Body of pancreas (tissue), 4 donors: Measurements from ENCODE around the gene FXYD7. TPM values are rescaled to one million over a fixed set of nuclear protein-coding genes. Genes with fewer than 3 reads are reported as not detected.

Experiments used
- ATAC-seq: fragments of 150-250 bp; one replicate; pipeline ENCODE4 v1.9.1; 2016
- DNase-seq, 4 donors: peaks; one replicate each; pipeline ENCODE4 v3.0.0-alpha.2; 2019
- H3K27ac ChIP-seq, 4 donors: fragments of 200-600 bp; sonication (generic); 1 replicate in 3 of 4; 2 replicates in 1 of 4; pipeline versions ENCODE4 v1.5.1 to v1.6.1; 2016 to 2019; ENCODE audit warnings: mild to moderate bottlenecking in 1 of 4, mixed read lengths in 1 of 4, moderate library complexity in 1 of 4
- H3K27me3 ChIP-seq, 2 donors: fragments of 200-600 bp; sonication (generic); one replicate each; pipeline ENCODE4 v1.6.0; 2016; ENCODE audit warnings: mild to moderate bottlenecking in 1 of 2
- H3K36me3 ChIP-seq, 2 donors: fragments of 200-600 bp; sonication (generic); replicated peaks in 1 of 2; 2 replicates each; pipeline ENCODE4 v1.5.1; 2016; ENCODE audit warnings: low read depth in 2 of 2; ENCODE audit not compliant: insufficient read depth in 1 of 2
- H3K4me1 ChIP-seq: fragments of 200-600 bp; sonication (generic); one replicate; pipeline ENCODE4 v1.6.0; 2016
- H3K4me3 ChIP-seq, 2 donors: fragments of 200-600 bp; sonication (generic); 1 replicate in 1 of 2; 2 replicates in 1 of 2; pipeline ENCODE4 v1.5.1; 2016 to 2019
- H3K9me3 ChIP-seq, 3 donors: fragments of 200-600 bp; sonication (generic); 1 replicate in 2 of 3; 2 replicates in 1 of 3; pipeline ENCODE4 v1.5.1; 2016
- CTCF ChIP-seq, 7 experiments: fragments of 450-650 bp in 4 of 7; fragments of 200-600 bp in 3 of 7; sonication (generic) in 3 of 7; IDR thresholded peaks; one replicate each; pipeline ENCODE4 v1.5.1; 2016 to 2019; ENCODE audit warnings: antibody characterized with exemption in 7 of 7
- POLR2A ChIP-seq, 3 donors: fragments of 450-650 bp; IDR thresholded peaks; one replicate each; pipeline ENCODE4 v1.6.1; 2016; ENCODE audit warnings: antibody characterized with exemption in 3 of 3, mild to moderate bottlenecking in 2 of 3
- WGBS, 2 donors: methylation state at CpG; one replicate each; pipeline ENCODE4 v1.1.5; 2017; 5-methylcytosine and 5-hydroxymethylcytosine counted together
- intact Hi-C: fragments of 100-400 bp; cut with DNase I; formaldehyde crosslinking; loops from one replicate; pipeline ENCODE4 v1.15.1; 2023
- total RNA-seq, 2 donors: library from RNA; depleted of rRNA; stranded (reverse); fragments of >200 nt; gene quantifications; one replicate each; pipeline ENCODE4 v1.1.0, GENCODE V29; 2016

The FXYD7 gene
- total RNA-seq, 2 donors from 2014 or later, result 0.52 to 1.3 TPM

- no peak overlapping the region for H3K4me3 ChIP-seq
- no peaks in the 10 kb centered on the region for H3K36me3 ChIP-seq
- H3K27ac ChIP-seq, result peak overlapping the region; percentile 60 to 66 (median 65)
- ATAC-seq, result peak; percentile 95
- no peaks in the 10 kb centered on the region for H3K27me3 ChIP-seq
- TF ChIP-seq POLR2A (IDR thresholded peaks at IDR 0.05) (peak in 2 of 3 donors; percentile 71 to 78), CTCF (IDR thresholded peaks at IDR 0.05) (no peak)
- intact Hi-C loops, result no loop called here
- peaks cover 20% of the 10 kb centered on the region for H3K4me1 ChIP-seq
- H3K9me3 ChIP-seq, result no peaks in the 10 kb centered on the region
- DNase-seq, result peak; percentile 91 to 98 (median 94)
- WGBS, 2 donors, result 7 to 27% methylated on average over 7 to 42 of the region's 42 CpGs
These were observed 18.7 kb upstream of the FXYD7 start for GRCh38 chr19:35124098-35125060.

- peaks cover 20% of the 10 kb centered on the region for H3K4me1 ChIP-seq
These were observed 17.8 kb upstream of the FXYD7 start for GRCh38 chr19:35125270-35125717.

DNA sequence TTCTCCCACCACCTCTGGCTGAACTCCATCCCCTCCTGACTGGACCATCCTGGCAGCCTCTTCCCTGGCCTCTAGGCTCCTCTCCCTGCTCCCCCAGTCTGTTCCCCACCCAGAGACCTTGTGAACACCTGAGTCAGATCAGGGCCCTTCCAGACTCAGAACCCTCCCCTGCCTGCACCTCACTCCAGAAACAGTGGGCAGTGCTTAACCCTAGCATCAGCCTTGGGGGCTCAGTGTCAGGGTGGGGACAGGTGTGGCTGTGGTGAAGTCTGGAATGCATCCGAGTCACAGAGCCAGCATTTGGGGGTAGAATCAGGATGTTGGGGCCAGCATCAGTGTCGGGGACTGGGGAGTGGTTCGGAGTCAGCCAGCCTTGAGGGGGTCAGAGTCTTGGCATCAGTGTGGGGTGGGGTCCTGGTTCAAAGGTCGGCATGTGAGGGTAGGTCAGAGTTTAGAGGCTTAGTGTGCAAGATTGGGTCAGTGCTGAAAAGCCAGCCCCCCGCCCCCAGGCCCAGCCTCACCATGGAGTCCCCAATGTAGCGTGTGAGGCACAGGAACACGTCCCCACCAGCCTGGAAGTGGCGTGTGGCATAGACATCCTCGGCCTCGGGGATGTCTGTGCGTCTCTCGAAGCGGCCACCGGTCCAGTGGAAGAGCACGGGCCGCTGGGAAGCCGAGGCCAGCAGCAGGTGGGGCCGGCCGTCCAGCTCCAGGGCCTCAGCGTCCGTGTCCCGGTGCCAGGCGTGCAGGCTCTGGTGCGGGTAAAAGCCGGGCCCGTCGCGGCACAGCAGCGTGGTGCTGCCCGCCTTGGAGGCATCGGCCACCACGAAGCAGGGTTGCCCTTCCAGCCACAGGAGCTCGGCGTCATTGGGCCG, 17.1 kb upstream of the FXYD7 start:
- Histone ChIP-seq H3K27me3 (no peaks in the 10 kb centered on the region), H3K4me1 (peaks cover 20% of the 10 kb centered on the region), H3K36me3 (no peaks in the 10 kb centered on the region), H3K27ac (no peak overlapping the region), H3K4me3 (no peak overlapping the region), H3K9me3 (no peaks in the 10 kb centered on the region)
- no peak for DNase-seq
- intact Hi-C loops, result no loop called here
- no peak for TF ChIP-seq CTCF (IDR thresholded peaks at IDR 0.05)
- no peak for TF ChIP-seq POLR2A (IDR thresholded peaks at IDR 0.05)
- 83 to 100% methylated on average over 1 to 29 of the region's 35 CpGs for WGBS, 2 donors
- no peak for ATAC-seq

More at GRCh38 chr19:35125270-35125717, 17.8 kb upstream of the FXYD7 start:
- no peaks in the 10 kb centered on the region for H3K9me3 ChIP-seq
- 80 to 92% methylated on average over 13 to 18 of the region's 19 CpGs for WGBS, 2 donors
- intact Hi-C loops, result no loop called here
- no peak overlapping the region for H3K4me3 ChIP-seq
- DNase-seq (no peak), ATAC-seq (no peak)
- no peak overlapping the region for H3K27ac ChIP-seq
- no peaks in the 10 kb centered on the region for H3K36me3 ChIP-seq
- TF ChIP-seq CTCF (IDR thresholded peaks at IDR 0.05) (no peak), POLR2A (IDR thresholded peaks at IDR 0.05) (no peak)
- no peaks in the 10 kb centered on the region for H3K27me3 ChIP-seq

DNA sequence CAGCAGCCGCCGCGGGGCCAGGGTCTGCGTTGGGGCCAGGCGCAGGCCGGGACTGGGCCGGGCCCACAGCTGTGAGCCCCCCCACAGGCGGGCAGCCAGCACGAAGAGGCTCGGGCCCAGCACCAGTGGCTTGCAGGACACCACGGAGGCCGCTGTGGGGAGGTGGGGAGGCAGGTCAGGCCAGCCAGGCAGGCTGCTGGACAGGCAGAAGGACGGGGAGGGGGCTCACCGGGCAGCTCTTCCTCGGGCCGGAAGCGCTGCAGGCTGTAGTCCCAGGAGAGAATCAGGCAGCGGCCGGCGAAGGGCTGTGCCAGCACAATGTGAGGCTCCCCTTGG, 16.5 kb upstream of the FXYD7 start:
- WGBS, 2 donors, result 50 to 72% methylated on average over 1 to 17 of the region's 20 CpGs
- TF ChIP-seq POLR2A (IDR thresholded peaks at IDR 0.05), result no peak
- TF ChIP-seq CTCF (IDR thresholded peaks at IDR 0.05), result no peak
- Histone ChIP-seq H3K4me3 (no peak overlapping the region), H3K27me3 (no peaks in the 10 kb centered on the region), H3K36me3 (no peaks in the 10 kb centered on the region), H3K9me3 (no peaks in the 10 kb centered on the region), H3K27ac (no peak overlapping the region), H3K4me1 (peaks cover 20% of the 10 kb centered on the region)
- no peak for DNase-seq
- no peak for ATAC-seq
- intact Hi-C loops, result no loop called here
